HG03025 (cell line): ENCODE measurements around the gene XYLT2.
"Not testable (repeated sequence)": the region's sequence is repeated elsewhere in the genome, so short reads cannot be mapped to it uniquely, and the experiment has no call there.

Experiments used
- ATAC-seq: cut with Tn5 transposase; IDR thresholded peaks from one replicate; pipeline ENCODE4 v1.9.1; 2021; ENCODE audit warnings: mild to moderate bottlenecking, moderate library complexity; ENCODE audit not compliant: unreplicated experiment, low FRiP score

Gene XYLT2

DNA sequence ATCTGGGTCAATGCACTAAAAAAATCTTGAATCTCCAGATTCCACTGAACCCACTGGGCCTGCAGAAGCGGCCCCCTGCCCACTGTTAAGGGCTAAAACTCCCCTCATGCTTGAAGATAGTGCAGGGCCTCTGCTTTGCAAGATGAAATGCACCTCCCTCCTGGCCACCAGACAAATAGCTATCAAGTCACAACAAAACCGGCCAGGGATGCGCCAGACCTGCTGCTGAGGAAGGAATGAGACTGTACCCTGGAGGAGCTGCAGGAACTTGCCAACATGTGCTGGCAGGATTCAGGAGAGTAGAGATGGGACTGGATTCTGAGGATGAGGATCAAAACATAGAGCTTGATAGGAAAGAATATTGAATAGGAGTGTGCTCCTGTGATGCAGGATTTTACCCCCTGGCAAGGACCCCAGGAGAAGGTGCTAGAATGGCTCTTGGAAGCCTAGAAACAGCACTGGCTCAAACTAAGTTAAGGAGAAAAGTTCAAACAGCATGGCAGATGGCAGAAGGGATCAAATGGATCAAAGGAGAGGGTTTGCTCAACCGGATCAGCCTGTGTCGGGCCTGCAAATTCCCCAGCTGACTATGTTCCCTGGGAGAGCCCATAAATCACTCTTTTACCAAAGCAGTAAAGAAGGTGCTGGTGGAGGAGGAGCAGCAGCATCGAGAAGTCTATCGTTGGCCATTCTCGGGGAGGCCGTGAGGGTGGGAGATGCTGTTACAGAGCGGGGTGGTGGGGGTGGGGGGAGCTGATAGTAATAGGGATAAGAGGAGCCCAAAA is 27.2 kb upstream of the XYLT2 start:
- no peak for ATAC-seq

DNA sequence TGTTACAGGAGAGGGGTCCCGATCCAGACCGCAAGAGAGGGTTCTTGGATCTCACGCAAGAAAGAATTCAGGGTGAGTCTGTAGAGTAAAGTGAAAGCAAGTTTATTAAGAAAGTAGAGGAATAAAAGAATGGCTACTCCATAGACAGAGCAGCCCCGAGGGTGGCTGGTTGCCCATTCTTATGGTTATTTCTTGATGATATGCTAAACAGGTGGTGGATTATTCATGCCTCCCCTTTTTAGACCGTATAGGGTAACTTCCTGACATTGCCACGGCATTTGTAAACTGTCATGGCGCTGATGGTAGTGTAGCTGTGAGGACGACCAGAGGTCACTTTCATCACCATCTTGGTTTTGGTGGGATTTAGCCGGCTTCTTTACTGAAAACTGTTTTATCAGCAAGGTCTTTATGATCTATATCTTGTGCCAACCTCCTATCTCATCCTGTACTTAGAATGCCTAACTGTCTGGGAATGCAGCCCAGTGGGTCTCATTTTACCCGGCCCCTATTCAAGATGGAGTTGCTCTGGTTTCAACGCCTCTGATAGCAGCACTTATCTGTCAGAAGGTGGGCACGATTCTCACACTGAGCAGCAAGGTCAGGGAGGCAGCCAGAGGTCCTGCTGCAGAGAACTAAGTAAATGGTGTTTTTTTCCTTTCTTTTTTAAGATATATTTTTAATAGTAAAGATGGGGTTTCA is 26.5 kb upstream of the XYLT2 start:
- no peak for ATAC-seq

DNA sequence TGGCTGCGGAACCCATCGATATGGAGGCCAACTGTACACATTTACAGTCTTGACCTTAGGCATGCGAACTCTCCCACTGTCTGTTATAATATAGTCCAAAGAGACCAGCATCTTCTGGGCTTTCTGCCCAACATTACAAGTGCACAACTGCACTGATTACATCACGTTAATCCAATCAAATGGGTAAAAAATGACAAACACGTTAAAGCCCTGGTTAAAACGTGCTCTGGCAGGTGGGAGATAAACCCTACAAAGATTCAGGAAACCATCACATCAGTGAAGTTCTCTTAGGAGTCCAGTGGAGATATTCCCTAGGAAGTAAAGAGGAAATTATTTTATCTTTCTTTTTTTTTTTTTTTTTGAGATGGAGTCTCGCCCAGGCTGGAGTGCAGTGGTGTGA is 23.7 kb upstream of the XYLT2 start:
- no peak for ATAC-seq

DNA sequence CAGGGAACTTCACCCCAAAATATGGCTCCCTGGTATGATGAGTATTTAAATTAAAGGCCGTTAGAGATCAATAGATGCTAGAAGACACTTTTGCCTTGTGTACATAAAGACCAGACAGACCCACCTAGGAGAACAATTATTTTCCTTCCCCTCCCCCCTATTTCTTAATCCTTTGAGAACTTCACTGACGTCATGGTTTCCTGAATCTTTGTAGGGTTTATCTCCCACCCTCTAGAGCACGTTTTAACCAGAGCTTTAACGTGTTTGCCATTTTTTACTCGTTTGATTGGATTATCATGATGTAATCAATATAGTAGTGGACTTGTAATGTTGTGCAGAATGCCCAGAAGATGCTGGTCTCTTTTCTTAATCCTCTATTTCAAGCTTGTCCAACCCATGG is 22.9 kb upstream of the XYLT2 start:
- ATAC-seq = no peak

DNA sequence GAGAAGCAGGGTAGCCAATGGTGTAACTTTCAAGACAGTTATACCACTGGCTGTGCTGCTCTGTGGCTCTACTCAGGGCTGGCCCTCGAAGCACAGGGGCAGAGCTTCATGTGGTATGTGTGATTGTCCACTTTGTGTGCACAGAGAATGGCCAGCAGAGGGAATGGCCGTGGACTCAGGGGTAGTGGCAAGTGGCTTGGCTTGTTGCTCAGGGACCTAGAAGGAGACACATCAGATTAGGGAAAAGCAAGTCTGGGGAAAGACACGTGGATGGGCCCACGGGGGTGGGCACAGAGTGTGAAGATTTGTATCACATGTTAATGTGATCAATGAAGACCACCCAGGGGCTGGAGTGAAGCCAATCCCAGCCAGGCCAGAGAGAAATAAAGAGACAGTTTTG is 20.0 kb upstream of the XYLT2 start:
- no peak for ATAC-seq

DNA sequence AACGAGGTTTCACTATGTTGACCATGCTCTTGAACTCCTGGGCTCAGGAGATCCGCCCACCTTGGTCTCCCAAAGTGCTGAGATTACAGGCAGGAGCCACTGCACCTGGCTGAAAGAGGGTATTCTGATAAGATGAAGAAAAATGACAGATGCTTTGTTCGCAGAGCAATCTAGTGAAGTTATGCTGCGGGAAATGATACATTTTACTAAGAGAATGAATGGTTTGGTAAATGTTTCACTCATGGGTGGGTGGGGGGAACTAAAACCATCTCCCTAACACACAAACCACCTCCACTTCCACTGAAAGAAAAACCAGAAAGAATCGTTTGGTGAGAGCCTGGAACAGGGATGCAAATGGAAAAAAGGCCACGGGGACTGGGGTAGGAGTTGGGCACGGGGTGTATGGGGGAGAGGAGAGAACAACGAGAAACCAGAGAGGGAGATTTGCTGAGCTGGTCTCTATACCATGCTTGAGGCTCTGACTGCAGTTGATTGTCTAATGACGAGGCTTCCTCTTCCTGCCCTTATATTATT is 19.0 kb upstream of the XYLT2 start:
- no peak for ATAC-seq

DNA sequence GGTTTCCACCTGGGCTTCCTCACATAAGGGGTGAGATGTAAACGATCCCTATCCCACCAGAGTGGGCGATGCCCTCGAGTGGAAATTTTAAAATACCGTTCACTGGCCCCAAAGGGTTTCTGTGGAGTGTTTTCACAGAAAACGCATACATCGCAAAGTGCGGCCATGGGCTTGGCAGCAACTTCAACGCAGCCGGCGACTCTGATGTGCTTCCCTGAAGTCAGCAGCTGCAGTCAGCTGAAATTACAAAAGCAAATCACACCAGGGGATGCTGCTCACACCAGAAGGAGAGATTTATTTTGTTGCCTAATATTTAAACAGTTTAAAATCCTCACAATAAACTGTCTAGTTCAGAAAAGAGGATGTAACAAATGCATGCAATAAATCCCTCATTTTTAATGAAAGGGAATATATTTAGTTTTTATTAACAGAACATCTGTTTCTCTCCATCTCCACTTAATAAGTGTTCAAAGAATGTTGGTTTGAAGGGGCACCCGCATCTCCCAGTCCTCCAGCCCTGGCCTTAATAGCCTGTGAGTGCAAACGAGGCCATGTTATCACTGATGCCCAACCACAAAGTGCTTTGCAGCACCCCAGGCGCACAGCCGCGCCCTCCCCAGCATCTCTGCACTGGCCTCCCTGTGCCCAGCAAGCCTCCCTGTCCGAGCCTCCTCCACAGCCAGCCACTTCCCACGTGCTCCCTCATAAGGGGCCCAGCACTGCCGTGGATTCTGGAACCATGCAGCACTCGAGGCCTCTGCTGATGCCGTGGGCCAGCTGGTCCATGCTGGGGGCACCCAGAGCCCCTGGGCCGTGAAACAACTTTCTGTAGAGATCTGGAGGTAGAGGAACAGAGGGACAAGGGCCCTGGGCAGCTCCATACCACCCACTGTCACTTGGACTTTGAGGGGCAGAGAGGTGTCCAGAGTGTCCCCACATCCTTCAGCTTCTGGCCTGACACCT is 17.3 kb upstream of the XYLT2 start:
- ATAC-seq = no peak

DNA sequence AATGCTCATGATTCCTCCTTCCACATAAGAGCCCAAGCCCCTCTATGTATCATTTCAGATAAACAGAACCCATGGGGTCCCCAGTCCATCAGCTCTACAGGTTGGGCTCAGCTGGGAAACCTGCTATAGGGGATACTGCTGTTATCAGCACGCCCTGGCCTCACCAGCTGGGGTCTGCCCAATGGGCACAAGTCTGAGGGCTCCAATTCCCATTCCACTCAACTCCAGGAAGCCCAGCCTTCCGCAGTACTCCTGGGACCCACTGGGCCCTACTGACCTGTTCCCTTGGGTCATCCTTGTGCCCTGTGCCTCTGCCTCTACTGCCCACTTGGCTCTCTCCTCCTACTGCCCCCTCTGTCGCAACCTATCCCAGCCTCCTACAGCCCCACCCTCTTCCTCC is 16.2 kb upstream of the XYLT2 start:
- no peak for ATAC-seq

DNA sequence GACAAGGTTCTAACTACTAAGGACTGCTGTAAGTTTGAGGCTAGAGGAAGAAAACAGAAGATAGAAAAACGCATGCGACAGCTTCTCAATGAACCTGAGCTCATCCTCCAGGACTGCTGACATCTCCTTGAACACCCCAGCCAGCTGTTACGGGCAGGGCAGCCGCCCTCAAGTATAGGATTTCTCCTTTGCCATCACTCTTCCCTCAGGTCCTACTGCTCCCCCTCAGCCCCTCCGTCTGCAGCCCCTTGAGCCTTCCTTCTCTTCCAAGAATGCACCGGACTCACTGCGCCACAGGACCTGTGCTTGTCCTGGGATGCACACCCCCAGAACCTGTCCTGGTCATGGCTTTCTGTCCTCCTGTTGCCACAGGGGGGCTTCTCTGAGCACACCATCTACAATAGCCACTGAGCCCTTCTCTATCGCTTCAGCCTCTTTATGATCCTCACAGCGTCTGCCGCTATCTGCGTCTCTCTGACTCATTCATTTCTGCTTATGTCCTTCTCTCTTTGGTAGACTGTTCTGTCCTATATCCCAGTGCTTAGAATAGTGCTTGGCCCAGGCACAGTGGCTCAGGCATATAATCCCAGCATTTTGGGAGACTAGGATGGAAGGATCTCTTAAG is 15.7 kb upstream of the XYLT2 start:
- ATAC-seq = no peak

DNA sequence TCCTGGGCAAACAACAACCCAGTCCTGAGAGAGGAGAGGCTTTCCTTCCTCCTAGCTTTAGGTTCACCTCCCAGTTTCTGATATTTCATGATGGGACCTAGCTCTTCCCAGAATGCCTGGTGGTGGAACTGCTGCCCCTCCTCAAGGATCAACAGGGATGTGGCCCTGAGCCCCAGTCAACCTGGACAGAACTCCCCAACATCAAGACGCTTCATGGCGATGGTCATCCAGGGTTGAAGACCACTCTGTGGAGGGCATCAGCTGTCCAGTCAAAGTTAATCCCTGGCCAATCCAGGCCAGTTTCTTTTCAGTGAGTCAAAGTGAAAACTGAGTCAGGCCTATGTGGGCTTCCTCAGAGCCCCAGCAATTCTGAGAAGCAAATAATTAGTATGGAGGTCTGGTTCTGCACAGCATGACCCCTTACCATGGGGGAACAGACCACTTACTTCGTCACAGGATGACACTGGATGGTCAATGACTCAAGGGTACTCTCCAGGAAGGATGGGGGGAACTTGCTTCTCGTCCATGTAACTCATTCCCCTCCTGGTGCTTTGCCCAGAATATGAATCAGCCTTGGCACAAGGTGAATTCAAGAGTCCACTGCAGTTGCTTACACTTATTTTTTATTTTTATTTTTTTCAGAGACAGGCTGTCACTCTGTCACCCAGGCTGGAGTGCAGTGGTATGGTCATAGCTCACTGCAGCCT is 14.7 kb upstream of the XYLT2 start:
- ATAC-seq = no peak

DNA sequence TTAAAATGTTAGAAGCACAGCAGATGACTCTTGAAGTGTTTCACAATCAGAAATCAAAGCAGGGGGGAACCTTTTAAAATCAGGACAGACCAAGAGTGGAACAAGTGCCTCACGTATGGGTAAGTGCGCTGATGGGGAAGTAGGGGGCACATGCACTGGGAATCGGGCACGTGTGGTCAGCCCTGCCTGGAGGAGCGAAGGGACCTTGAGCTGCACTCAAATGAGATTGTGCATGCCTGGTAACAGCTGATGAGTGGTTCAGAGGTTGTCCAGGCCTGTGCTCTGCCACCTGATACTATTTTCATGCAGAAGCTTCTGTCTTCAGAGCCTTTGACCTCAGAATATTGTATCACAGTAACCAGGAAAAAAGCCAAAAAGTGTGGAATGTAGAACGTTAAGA is 13.7 kb upstream of the XYLT2 start:
- no peak for ATAC-seq

DNA sequence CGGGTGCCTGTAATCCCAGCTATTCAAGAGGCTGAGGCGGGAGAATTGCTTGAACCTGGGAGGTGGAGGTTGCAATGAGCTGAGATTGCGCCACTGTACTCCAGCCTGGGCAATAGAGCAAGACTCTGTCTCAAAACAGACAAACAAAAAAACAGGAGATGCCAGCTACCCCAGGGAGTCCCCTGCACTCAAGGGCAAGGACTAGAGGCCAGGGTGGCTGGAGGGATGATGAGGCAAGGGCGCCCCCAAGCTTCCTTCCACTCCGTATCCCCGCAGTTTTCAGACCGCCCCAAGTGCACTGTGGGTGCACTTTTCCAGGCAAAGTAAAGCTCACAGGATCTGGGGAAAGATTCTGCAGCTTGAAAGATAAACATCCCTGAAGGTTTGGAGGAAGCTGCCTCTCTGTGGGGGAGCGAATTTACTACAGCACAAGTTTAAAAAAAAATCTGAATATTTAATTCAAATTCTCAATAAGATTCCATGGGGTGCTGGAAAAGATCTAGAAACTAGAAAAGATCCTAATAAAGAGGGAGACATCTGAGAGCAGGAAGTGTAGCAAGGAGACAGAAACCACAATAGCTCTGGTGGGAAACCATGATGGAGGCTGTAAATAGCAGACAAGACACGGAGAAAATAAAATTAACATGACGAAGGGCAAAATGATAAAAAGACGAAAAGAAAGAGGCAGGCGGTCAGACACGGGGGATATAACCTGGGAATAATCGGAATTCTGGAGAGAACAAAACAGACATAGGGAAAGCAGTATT is 12.5 kb upstream of the XYLT2 start:
- not testable (repeated sequence) for ATAC-seq

DNA sequence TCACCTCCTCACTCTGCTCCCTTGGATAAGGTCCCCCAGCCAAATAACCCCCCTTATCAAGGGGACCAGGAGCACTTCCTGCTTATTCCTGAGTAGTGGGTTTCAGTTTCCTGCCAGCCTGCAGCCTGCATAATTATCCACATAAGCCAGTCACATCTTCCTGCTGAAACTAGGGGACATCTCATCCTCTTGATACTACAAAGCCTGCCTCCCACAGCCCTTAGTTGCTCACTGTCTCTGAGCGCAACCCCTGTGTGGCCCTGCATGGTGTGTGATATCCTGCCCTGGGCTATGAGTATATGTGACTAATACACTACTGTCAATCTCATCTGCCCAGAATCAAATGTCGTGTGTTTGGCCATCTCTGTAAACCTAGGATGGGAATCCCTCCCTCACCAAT is 8.0 kb upstream of the XYLT2 start:
- no peak for ATAC-seq

DNA sequence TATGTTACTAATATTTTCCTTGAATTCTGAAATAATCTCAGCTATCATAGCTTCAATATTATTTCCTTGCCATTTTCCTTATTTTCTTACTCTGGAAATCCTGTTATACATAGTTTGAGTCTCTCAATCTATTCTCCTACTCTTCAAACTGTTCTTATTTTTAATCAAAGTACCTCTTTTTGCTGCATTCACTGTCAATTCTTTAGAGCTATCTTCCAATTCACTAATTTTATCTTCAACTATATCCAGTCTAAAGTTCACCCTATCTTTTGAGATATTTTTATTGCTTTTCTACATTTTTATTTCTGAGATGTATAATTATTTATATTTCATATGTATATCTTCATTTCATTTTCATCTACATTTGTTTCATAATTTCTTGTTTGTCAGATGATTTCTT is 7.3 kb upstream of the XYLT2 start:
- ATAC-seq = no peak

DNA sequence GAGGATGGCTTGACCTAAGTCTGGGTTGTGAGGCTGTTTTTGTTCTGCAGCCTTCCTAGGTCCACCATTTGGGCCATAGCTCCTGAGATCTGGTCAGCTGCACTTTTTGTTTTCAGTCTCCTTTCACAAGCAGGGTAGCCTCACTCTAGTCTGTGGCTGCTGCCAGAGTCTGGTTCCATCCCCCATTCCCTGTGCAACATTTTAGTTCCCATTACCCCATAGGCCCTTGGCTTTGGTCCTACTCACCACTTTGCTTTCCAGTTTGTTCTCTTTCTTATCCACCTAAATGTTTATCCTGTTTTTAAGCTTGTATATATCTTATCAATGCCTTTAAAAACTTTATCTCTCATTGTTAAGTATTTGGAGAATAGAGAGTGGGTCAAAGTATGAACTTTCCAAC is 6.5 kb upstream of the XYLT2 start:
- no peak for ATAC-seq

DNA sequence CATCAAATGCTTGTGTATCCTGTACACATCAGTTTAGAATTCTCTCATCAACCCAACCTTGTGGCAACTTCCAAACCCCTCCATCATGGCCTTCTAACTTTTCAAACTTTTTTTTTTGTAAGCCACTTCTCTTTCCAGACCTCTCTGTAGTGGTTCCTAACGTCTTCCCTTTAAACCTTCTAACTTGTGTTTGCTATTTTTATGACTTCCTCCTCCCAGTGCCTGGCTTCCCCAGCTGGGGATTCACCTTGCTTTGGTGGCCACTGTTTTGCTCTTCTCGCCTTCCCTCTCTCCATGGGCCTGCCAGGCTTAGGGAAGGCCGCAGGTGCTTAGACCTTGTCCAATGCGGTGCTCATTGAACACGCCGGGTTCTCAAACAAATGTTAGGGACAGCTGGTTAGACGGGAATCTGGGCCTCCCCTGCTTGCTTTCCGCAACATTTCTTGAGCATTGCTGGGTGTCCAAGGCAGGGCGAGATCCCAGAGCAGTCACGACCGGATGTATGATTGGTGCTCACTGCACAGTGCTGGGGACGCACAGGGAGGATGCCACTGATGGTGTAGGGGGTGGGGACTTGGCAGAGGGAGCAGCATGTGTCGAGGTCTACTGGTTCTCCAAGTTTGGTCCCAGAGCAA is 1.1 kb upstream of the XYLT2 start:
- ATAC-seq = no peak

DNA sequence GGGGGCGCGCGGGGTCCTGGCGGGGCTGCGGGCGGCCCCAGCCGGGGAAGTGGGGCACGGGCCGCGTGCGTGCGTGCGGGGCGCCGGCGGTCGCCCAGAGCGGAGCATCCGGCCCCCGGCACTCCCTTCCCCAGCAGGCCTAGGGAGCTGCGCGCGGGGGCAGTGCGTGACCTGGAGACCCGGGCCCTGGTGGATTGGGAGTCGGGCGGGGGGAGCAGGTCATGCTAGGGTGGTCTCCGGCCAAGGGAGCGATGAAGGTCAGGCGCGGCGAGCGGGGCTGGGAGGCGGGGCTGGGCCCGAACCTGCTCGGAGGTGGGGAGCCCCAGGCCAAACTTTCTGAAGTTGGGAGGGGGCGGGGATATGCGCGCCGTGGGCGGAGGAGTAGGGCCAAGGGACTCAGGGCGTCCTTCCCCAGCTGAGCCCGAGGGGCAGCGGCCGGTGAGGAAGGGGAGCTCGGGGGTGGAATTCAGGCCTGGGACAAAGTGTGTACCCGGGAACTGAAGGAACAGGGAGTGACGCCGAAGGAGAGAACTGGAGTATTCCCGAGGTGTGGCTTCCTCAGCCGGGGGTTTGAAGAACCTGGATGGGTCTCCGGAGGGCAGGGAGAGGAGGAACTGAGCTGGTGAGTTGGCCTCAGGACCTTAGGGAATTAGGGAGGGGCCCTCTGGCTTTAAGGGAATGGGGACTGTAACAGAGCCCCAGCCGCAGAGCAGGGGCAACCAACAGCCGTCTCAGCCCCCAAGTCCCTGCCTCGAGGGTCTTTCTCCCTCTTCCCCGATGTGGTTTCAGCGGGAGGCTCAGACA is 589 bp downstream of the XYLT2 start:
- peak; percentile 48 for ATAC-seq
